ENCODE results near the gene HOXC5. TPM values are rescaled to one million over a fixed set of nuclear protein-coding genes. Genes with fewer than 3 reads are reported as not detected.
A peak's percentile ranks its signal among the peaks of the same experiment; 100 is the strongest.

Gene HOXC5
- total RNA-seq, 2 experiments from 2014 or later, result not detected

- Histone ChIP-seq H3K4me2 (ENCODE audit: low read length) (no peak overlapping the region), H3K27ac (ENCODE audit: low read depth, low read length, poor library complexity, severe bottlenecking) (no peak overlapping the region), H2AFZ (ENCODE audit: low read length) (no peak overlapping the region), H3K4me3 (ENCODE audit: low read depth, low read length, poor library complexity, severe bottlenecking) (no peak overlapping the region), H3K9me3 (ENCODE audit: low read length) (no peaks in the 10 kb centered on the region), H3K79me2 (ENCODE audit: insufficient read depth, low read depth, low read length) (no peaks in the 10 kb centered on the region), H3K4me1 (ENCODE audit: insufficient read depth, low read length, poor library complexity, severe bottlenecking) (peaks cover 48% of the 10 kb centered on the region), H4K20me1 (ENCODE audit: insufficient read depth, low read length) (no peaks in the 10 kb centered on the region), H3K36me3 (ENCODE audit: insufficient read depth, low read length) (no peaks in the 10 kb centered on the region), H3K9me2 (ENCODE audit: insufficient read depth, low read length) (no peaks in the 10 kb centered on the region)
- ChIA-PET CTCF (ENCODE audit: unreplicated experiment) (no interaction called here), POLR2A (no interaction called here)
- no peak for DNase-seq (ENCODE audit: low spot score)
- no TSS peak for BruUV-seq (replicated peaks)
- intact Hi-C loops (cut with micrococcal nuclease; ENCODE audit: unreplicated experiment), result no loop called here
- TF ChIP-seq, protein P1, sequence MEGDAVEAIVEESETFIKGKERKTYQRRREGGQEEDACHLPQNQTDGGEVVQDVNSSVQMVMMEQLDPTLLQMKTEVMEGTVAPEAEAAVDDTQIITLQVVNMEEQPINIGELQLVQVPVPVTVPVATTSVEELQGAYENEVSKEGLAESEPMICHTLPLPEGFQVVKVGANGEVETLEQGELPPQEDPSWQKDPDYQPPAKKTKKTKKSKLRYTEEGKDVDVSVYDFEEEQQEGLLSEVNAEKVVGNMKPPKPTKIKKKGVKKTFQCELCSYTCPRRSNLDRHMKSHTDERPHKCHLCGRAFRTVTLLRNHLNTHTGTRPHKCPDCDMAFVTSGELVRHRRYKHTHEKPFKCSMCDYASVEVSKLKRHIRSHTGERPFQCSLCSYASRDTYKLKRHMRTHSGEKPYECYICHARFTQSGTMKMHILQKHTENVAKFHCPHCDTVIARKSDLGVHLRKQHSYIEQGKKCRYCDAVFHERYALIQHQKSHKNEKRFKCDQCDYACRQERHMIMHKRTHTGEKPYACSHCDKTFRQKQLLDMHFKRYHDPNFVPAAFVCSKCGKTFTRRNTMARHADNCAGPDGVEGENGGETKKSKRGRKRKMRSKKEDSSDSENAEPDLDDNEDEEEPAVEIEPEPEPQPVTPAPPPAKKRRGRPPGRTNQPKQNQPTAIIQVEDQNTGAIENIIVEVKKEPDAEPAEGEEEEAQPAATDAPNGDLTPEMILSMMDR (conservative IDR thresholded peaks at IDR 0.05; ENCODE audit: low read length), result no peak
- no peak for TF ChIP-seq EZH2phosphoT487 (IDR thresholded peaks at IDR 0.05; ENCODE audit: borderline replicate concordance, low read depth, low read length)
These were observed 6.1 kb downstream of the HOXC5 start for GRCh38 chr12:54038871-54039414.

DNA sequence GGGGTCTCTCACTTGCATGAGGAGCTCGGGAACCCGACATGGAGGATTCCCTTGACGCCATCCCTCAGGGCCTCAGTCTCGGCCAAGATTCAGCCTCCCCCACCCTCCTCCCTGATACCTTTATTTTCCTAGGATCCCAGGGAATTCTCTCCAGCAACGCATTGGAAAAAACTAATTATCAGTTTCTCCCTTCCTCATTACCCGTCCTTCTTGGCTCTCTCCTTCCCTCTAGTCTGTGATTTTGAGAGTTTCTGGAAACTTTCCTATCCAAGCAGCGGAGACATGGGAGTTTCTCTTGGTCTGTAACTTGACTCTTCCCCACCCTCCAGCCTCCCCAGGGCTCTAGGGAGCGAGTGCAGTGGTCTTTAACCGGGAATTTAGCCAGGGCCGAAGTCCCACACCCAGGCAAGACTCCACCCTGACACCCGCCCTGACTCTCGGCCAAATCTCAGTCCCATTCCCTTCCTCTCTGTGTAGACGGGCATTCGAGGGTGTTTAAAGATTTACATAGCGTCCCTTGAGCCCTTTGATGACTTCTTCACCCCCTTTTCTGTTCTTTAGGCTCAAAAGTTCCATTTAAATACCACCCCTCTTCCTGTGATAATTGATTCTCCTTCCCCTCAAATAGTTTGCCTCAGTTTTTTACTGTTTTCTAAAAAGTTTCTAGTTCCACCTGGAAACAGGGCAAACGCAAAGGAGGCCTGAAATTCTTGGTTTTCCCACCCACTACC lies 6.7 kb downstream of the HOXC5 start:
- intact Hi-C loops (cut with micrococcal nuclease; ENCODE audit: unreplicated experiment), result no loop called here
- DNase-seq (ENCODE audit: low spot score), result no peak
- Histone ChIP-seq H3K36me3 (ENCODE audit: insufficient read depth, low read length) (no peaks in the 10 kb centered on the region), H3K4me1 (ENCODE audit: insufficient read depth, low read length, poor library complexity, severe bottlenecking) (peaks cover 55% of the 10 kb centered on the region), H2AFZ (ENCODE audit: low read length) (peak overlapping the region; percentile 85), H3K9me2 (ENCODE audit: insufficient read depth, low read length) (no peaks in the 10 kb centered on the region), H3K4me3 (ENCODE audit: low read depth, low read length, poor library complexity, severe bottlenecking) (no peak overlapping the region), H3K4me2 (ENCODE audit: low read length) (peak overlapping the region; percentile 13; the same call in 1 of the 2 replicates), H3K27ac (ENCODE audit: low read depth, low read length, poor library complexity, severe bottlenecking) (no peak overlapping the region), H3K9me3 (ENCODE audit: low read length) (no peaks in the 10 kb centered on the region), H4K20me1 (ENCODE audit: insufficient read depth, low read length) (no peaks in the 10 kb centered on the region), H3K79me2 (ENCODE audit: insufficient read depth, low read depth, low read length) (no peaks in the 10 kb centered on the region)
- no TSS peak for BruUV-seq (replicated peaks)
- TF ChIP-seq, protein P1 (conservative IDR thresholded peaks at IDR 0.05; ENCODE audit: low read length), result no peak
- TF ChIP-seq EZH2phosphoT487 (IDR thresholded peaks at IDR 0.05; ENCODE audit: borderline replicate concordance, low read depth, low read length), result no peak
- CTCF ChIA-PET (ENCODE audit: unreplicated experiment), result no interaction called here
- POLR2A ChIA-PET, result interaction anchor here (1.2 kb wide), 1 partner anchor 13 kb away, joined by 3 read pairs; no protein-coding TSS in a partner anchor

DNA sequence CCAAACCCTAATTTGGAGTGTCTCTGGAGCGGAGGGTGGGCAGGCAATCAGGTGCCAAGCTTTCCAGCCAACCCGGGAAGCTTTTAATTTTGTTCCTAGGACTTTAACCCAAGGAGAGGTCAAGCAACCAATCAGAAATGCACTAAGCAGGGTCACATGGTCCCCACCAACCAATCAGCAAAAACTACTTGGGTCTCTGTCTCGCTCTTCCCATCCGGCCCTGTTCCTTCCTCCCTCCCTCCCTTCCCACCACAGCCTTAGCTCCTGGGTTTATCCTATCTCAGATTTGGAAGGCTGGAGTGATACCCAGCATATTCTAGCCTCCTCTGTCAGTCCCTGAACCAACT lies 7.3 kb downstream of the HOXC5 start:
- Histone ChIP-seq H3K9me2 (ENCODE audit: insufficient read depth, low read length) (no peaks in the 10 kb centered on the region), H3K4me3 (ENCODE audit: low read depth, low read length, poor library complexity, severe bottlenecking) (no peak overlapping the region), H3K4me2 (ENCODE audit: low read length) (peak overlapping the region; percentile 13; the same call in 1 of the 2 replicates), H3K36me3 (ENCODE audit: insufficient read depth, low read length) (no peaks in the 10 kb centered on the region), H3K9me3 (ENCODE audit: low read length) (no peaks in the 10 kb centered on the region), H3K4me1 (ENCODE audit: insufficient read depth, low read length, poor library complexity, severe bottlenecking) (peaks cover 57% of the 10 kb centered on the region), H3K27ac (ENCODE audit: low read depth, low read length, poor library complexity, severe bottlenecking) (no peak overlapping the region), H2AFZ (ENCODE audit: low read length) (peak overlapping the region; percentile 85), H4K20me1 (ENCODE audit: insufficient read depth, low read length) (no peaks in the 10 kb centered on the region), H3K79me2 (ENCODE audit: insufficient read depth, low read depth, low read length) (no peaks in the 10 kb centered on the region)
- no peak for TF ChIP-seq EZH2phosphoT487 (IDR thresholded peaks at IDR 0.05; ENCODE audit: borderline replicate concordance, low read depth, low read length)
- TF ChIP-seq, protein P1 (conservative IDR thresholded peaks at IDR 0.05; ENCODE audit: low read length), result no peak
- DNase-seq (ENCODE audit: low spot score), result peak; percentile 46
- CTCF ChIA-PET (ENCODE audit: unreplicated experiment), result no interaction called here
- intact Hi-C loops (cut with micrococcal nuclease; ENCODE audit: unreplicated experiment), result no loop called here
- POLR2A ChIA-PET, result interaction anchor here (1.0 to 1.2 kb wide), 2 partner anchors 12 to 13 kb away, joined by 3 read pairs; no protein-coding TSS in a partner anchor
- no TSS peak for BruUV-seq (replicated peaks)

All from OCI-LY7 (cell line).